WTC11 (cell line): Measurements from ENCODE around the gene FA2H. TPM values are rescaled to one million over a fixed set of nuclear protein-coding genes. Genes with fewer than 3 reads are reported as not detected.
"Not testable (repeated sequence)": the region's sequence is repeated elsewhere in the genome, so short reads cannot be mapped to it uniquely, and the experiment has no call there.

ENCODE experiments used
- ATAC-seq: fragments of 200-7000 bp; cut with Tn5 transposase; 2 replicates; pipeline ENCODE4 v1.10.0; 2021; ENCODE audit warnings: mild to moderate bottlenecking, moderate library complexity
- CTCF ChIA-PET: fragments of 300-600 bp; sonication (Branson Sonifier 250); formaldehyde crosslinking; loops from one replicate; lab custom pipeline; 2021; ENCODE audit warnings: antibody characterized with exemption; lab: Charles Lee
- POLR2A ChIA-PET: fragments of 350-600 bp; sonication (Branson Sonifier 250); formaldehyde crosslinking; loops from one replicate; lab custom pipeline; 2021; ENCODE audit warnings: antibody characterized with exemption; lab: Charles Lee
- DNase-seq: peaks from one replicate; pipeline ENCODE4 v3.0.0; 2021; ENCODE audit warnings: low spot score
- H3K27ac Mint-ChIP-seq: 2 replicates; pipeline ENCODE4 v1.8.0; 2021; ENCODE audit warnings: mixed read lengths
- H3K27me3 Mint-ChIP-seq: 2 replicates; pipeline ENCODE4 v1.8.0; 2021; ENCODE audit warnings: low read depth, mild to moderate bottlenecking, moderate library complexity, mixed read lengths
- H3K36me3 Mint-ChIP-seq: 2 replicates; pipeline ENCODE4 v1.8.0; 2021; ENCODE audit warnings: mixed read lengths
- H3K4me1 Mint-ChIP-seq: 2 replicates; pipeline ENCODE4 v1.8.0; 2022; ENCODE audit warnings: mixed read lengths
- H3K4me3 Mint-ChIP-seq: 2 replicates; pipeline ENCODE4 v1.8.0; 2021; ENCODE audit warnings: mild to moderate bottlenecking, moderate library complexity, mixed read lengths
- H3K9me3 Mint-ChIP-seq: 2 replicates; pipeline ENCODE4 v1.8.0; 2021; ENCODE audit warnings: mixed read lengths
- FOXP1 ChIP-seq: sonication (generic); formaldehyde crosslinking; IDR thresholded peaks from 2 replicates; pipeline ENCODE4 v1.8.0; 2022; ENCODE audit warnings: missing genetic modification reagents, mild to moderate bottlenecking, moderate library complexity, borderline replicate concordance
- GRHL2 ChIP-seq: fragments of 250-450 bp; sonication (Bioruptor Pico); IDR thresholded peaks from 2 replicates; pipeline ENCODE4 v1.8.0; 2022; ENCODE audit warnings: mild to moderate bottlenecking, moderate library complexity; ENCODE audit not compliant: insufficient replicate concordance, severe bottlenecking
- NR2C2 ChIP-seq: sonication (generic); formaldehyde crosslinking; IDR thresholded peaks from 2 replicates; pipeline ENCODE4 v1.8.0; 2022; ENCODE audit warnings: mild to moderate bottlenecking, missing genetic modification reagents
- SMAD3 ChIP-seq: sonication (generic); formaldehyde crosslinking; IDR thresholded peaks from 2 replicates; pipeline ENCODE4 v1.8.0; 2022; ENCODE audit warnings: missing genetic modification reagents, mild to moderate bottlenecking, borderline replicate concordance
- ZBTB21 ChIP-seq: sonication (generic); formaldehyde crosslinking; IDR thresholded peaks from 2 replicates; pipeline ENCODE4 v1.8.1; 2023; ENCODE audit warnings: mild to moderate bottlenecking, missing genetic modification reagents, borderline replicate concordance
- ZNF121 ChIP-seq: sonication (generic); formaldehyde crosslinking; IDR thresholded peaks from 2 replicates; pipeline ENCODE4 v1.8.0; 2023; ENCODE audit warnings: missing genetic modification reagents
- ZNF263 ChIP-seq: sonication (generic); formaldehyde crosslinking; IDR thresholded peaks from 2 replicates; pipeline ENCODE4 v1.8.1; 2022; ENCODE audit warnings: low read depth, mild to moderate bottlenecking, moderate library complexity, missing genetic modification reagents
- total RNA-seq: library from RNA; stranded (reverse); gene quantifications from 3 replicates; pipeline ENCODE4 v1.2.3, GENCODE V29; 2021
- TF ChIP-seq, protein P1 (sequence below): fragments of 200-600 bp; IDR thresholded peaks from 2 replicates; pipeline ENCODE4 v1.8.0; 2022; ENCODE audit warnings: antibody characterized with exemption
- TF ChIP-seq, protein P2 (sequence below): sonication (generic); formaldehyde crosslinking; IDR thresholded peaks from 2 replicates; pipeline ENCODE4 v1.8.0; 2023; ENCODE audit warnings: missing genetic modification reagents, mild to moderate bottlenecking, borderline replicate concordance
- TF ChIP-seq, protein P3 (sequence below): sonication (generic); formaldehyde crosslinking; IDR thresholded peaks from 2 replicates; pipeline ENCODE4 v1.8.1; 2023; ENCODE audit warnings: mild to moderate bottlenecking, missing genetic modification reagents, borderline replicate concordance
- TF ChIP-seq, protein P4 (sequence below): fragments of 250-450 bp; sonication (Bioruptor Pico); IDR thresholded peaks from 2 replicates; pipeline ENCODE4 v1.8.0; 2021; ENCODE audit warnings: mild to moderate bottlenecking

Gene FA2H
- total RNA-seq, 1 experiment from 2014 or later = 10.9 TPM

DNA sequence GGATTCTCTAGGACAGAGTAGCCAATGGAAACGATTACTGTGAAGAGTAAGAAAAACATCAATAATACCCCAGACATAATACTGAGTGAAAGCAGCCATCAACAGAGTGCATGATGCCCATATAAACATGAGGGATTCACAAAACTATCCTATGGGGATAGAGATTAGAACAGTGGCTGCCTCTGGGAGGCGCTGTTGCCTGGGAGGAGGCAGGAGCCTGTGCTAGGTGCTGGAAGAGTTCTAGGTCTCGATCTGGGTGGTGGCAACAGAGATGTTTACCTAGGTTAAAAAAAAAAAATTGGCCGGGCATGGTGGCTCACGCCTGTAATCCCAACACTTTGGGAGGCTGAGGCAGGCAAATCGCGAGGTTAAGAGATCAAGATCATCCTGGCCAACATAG is 7.9 kb downstream of the FA2H start:
- Mint-ChIP-seq H3K9me3 (peaks cover 12% of the 10 kb centered on the region), H3K4me1 (no peaks in the 10 kb centered on the region), H3K27me3 (no peaks in the 10 kb centered on the region), H3K27ac (no peak overlapping the region), H3K36me3 (peaks cover 3% of the 10 kb centered on the region; the same call in 1 of the 2 replicates), H3K4me3 (no peak overlapping the region)
- ChIA-PET POLR2A (no interaction called here), CTCF (interaction anchor here (0.8 to 0.9 kb wide), 2 partner anchors 46 to 99 kb away, joined by 3 to 5 read pairs; no protein-coding TSS in a partner anchor)
- DNase-seq = peak; percentile 61
- TF ChIP-seq, protein P1, sequence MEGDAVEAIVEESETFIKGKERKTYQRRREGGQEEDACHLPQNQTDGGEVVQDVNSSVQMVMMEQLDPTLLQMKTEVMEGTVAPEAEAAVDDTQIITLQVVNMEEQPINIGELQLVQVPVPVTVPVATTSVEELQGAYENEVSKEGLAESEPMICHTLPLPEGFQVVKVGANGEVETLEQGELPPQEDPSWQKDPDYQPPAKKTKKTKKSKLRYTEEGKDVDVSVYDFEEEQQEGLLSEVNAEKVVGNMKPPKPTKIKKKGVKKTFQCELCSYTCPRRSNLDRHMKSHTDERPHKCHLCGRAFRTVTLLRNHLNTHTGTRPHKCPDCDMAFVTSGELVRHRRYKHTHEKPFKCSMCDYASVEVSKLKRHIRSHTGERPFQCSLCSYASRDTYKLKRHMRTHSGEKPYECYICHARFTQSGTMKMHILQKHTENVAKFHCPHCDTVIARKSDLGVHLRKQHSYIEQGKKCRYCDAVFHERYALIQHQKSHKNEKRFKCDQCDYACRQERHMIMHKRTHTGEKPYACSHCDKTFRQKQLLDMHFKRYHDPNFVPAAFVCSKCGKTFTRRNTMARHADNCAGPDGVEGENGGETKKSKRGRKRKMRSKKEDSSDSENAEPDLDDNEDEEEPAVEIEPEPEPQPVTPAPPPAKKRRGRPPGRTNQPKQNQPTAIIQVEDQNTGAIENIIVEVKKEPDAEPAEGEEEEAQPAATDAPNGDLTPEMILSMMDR = peak; percentile 52
- TF ChIP-seq, protein P2, sequence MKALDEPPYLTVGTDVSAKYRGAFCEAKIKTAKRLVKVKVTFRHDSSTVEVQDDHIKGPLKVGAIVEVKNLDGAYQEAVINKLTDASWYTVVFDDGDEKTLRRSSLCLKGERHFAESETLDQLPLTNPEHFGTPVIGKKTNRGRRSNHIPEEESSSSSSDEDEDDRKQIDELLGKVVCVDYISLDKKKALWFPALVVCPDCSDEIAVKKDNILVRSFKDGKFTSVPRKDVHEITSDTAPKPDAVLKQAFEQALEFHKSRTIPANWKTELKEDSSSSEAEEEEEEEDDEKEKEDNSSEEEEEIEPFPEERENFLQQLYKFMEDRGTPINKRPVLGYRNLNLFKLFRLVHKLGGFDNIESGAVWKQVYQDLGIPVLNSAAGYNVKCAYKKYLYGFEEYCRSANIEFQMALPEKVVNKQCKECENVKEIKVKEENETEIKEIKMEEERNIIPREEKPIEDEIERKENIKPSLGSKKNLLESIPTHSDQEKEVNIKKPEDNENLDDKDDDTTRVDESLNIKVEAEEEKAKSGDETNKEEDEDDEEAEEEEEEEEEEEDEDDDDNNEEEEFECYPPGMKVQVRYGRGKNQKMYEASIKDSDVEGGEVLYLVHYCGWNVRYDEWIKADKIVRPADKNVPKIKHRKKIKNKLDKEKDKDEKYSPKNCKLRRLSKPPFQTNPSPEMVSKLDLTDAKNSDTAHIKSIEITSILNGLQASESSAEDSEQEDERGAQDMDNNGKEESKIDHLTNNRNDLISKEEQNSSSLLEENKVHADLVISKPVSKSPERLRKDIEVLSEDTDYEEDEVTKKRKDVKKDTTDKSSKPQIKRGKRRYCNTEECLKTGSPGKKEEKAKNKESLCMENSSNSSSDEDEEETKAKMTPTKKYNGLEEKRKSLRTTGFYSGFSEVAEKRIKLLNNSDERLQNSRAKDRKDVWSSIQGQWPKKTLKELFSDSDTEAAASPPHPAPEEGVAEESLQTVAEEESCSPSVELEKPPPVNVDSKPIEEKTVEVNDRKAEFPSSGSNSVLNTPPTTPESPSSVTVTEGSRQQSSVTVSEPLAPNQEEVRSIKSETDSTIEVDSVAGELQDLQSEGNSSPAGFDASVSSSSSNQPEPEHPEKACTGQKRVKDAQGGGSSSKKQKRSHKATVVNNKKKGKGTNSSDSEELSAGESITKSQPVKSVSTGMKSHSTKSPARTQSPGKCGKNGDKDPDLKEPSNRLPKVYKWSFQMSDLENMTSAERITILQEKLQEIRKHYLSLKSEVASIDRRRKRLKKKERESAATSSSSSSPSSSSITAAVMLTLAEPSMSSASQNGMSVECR (CRISPR knock-in tag) = no peak
- no peak for TF ChIP-seq ZNF263
- TF ChIP-seq SMAD3 = no peak
- peak; percentile 70 for ATAC-seq

DNA sequence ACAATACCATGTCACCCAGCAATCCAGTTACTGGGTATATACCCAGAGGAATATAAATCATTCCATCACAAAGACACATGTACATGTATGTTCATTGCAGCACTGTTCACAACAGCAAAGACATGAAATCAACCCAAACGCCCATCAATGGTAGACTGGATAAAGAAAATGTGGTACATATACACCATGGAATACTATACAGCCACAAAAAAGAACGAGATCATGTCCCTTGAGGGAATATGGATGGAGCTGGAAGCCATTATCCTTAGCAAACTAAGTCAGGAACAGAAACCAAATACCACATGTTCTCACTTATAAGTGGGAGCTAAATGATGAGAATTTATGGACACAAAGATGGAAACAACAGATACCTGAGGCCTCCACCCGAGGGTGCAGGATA is 10.4 kb downstream of the FA2H start:
- DNase-seq, POLR2A ChIA-PET, H3K4me3 Mint-ChIP-seq, H3K36me3 Mint-ChIP-seq, H3K27ac Mint-ChIP-seq, H3K27me3 Mint-ChIP-seq, ATAC-seq, H3K4me1 Mint-ChIP-seq: not testable (repeated sequence)
- peaks cover 12% of the 10 kb centered on the region for H3K9me3 Mint-ChIP-seq
- CTCF ChIA-PET = interaction anchor here (1.8 kb wide), 1 partner anchor 98 kb away, joined by 8 read pairs; no protein-coding TSS in a partner anchor

DNA sequence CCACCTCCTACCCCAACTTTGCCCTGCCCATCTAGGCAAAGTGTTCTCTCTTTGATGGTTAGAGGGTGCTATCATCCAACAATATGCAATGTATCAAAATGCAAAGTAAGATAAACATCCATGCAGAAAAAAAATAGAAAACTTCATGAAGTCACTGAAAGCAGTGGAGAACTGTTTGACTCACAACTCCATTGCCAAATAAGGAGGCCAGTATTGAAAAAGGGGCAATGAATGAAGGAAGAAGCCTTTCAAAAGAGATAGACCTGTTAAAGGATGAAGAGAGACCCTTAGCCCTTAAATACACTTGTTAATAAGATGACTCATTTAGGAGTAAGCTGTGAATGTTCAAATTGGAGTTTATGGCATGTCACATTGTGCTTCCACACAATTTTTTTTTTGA is 13.0 kb downstream of the FA2H start:
- Mint-ChIP-seq H3K4me3 (no peak overlapping the region), H3K27ac (no peak overlapping the region)
- CTCF ChIA-PET = no interaction called here

DNA sequence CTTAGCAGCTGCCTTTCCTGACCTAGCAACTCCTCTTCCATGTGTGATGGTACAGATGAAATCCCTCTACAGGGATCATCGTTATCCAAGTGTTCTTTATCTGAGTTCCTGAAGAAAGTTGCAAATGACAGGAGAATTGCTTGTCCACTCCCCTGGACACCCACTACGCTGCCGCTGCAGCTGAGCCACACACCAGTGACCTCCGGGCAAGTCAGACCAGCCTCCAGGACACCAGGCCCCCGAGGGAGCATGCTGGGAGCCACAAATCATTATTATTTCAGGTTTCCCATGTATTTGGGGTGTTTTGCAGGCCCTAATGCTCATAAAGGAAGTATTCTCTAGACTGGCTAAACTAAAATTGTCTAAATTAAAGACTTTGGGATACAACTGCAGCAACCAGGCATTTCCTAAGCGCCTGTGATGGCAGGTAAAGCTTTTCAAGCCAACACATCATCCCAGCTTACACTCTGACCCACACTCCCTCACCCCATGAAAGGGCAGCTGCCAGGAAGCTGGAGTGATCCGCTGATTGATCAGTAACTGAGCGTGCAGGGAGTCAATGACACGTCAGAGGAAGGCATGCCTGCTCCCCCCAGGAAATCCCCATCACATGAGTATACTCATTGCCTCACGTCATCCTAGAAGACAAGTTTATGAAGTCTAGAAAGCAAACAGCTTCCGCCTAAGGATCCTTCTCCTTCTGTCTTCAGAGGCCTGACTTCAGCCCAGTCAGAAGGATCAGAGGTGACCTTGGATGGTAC is 14.4 kb downstream of the FA2H start:
- Mint-ChIP-seq H3K4me1 (peaks cover 4% of the 10 kb centered on the region; the same call in 1 of the 2 replicates), H3K36me3 (no peaks in the 10 kb centered on the region), H3K27me3 (no peaks in the 10 kb centered on the region), H3K27ac (no peak overlapping the region), H3K9me3 (peaks cover 4% of the 10 kb centered on the region; the same call in 1 of the 2 replicates), H3K4me3 (no peak overlapping the region)
- ChIA-PET CTCF (interaction anchor here (1.0 to 1.2 kb wide), 2 partner anchors 14 to 103 kb away, joined by 3 read pairs; partner anchors contain the start of gene FA2H), POLR2A (no interaction called here)
- ATAC-seq = no peak
- DNase-seq = no peak
- TF ChIP-seq, protein P1 = no peak
- no peak for TF ChIP-seq ZBTB21 (CRISPR knock-in tag)
- TF ChIP-seq, protein P3, sequence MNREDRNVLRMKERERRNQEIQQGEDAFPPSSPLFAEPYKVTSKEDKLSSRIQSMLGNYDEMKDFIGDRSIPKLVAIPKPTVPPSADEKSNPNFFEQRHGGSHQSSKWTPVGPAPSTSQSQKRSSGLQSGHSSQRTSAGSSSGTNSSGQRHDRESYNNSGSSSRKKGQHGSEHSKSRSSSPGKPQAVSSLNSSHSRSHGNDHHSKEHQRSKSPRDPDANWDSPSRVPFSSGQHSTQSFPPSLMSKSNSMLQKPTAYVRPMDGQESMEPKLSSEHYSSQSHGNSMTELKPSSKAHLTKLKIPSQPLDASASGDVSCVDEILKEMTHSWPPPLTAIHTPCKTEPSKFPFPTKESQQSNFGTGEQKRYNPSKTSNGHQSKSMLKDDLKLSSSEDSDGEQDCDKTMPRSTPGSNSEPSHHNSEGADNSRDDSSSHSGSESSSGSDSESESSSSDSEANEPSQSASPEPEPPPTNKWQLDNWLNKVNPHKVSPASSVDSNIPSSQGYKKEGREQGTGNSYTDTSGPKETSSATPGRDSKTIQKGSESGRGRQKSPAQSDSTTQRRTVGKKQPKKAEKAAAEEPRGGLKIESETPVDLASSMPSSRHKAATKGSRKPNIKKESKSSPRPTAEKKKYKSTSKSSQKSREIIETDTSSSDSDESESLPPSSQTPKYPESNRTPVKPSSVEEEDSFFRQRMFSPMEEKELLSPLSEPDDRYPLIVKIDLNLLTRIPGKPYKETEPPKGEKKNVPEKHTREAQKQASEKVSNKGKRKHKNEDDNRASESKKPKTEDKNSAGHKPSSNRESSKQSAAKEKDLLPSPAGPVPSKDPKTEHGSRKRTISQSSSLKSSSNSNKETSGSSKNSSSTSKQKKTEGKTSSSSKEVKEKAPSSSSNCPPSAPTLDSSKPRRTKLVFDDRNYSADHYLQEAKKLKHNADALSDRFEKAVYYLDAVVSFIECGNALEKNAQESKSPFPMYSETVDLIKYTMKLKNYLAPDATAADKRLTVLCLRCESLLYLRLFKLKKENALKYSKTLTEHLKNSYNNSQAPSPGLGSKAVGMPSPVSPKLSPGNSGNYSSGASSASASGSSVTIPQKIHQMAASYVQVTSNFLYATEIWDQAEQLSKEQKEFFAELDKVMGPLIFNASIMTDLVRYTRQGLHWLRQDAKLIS (CRISPR knock-in tag) = no peak

More for the DNA sequence above, 13.0 kb downstream of the FA2H start:
- peaks cover 4% of the 10 kb centered on the region; the same call in 1 of the 2 replicates for H3K9me3 Mint-ChIP-seq
- no peaks in the 10 kb centered on the region for H3K4me1 Mint-ChIP-seq
- H3K27me3 Mint-ChIP-seq = no peaks in the 10 kb centered on the region
- DNase-seq (no peak), ATAC-seq (no peak)
- H3K36me3 Mint-ChIP-seq = no peaks in the 10 kb centered on the region
- POLR2A ChIA-PET = no interaction called here
- TF ChIP-seq GRHL2 (CRISPR knock-in tag) (no peak), NR2C2 (CRISPR knock-in tag) (no peak), ZNF121 (CRISPR knock-in tag) (no peak), FOXP1 (no peak)
- TF ChIP-seq, protein P4, sequence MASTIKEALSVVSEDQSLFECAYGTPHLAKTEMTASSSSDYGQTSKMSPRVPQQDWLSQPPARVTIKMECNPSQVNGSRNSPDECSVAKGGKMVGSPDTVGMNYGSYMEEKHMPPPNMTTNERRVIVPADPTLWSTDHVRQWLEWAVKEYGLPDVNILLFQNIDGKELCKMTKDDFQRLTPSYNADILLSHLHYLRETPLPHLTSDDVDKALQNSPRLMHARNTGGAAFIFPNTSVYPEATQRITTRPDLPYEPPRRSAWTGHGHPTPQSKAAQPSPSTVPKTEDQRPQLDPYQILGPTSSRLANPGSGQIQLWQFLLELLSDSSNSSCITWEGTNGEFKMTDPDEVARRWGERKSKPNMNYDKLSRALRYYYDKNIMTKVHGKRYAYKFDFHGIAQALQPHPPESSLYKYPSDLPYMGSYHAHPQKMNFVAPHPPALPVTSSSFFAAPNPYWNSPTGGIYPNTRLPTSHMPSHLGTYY (CRISPR knock-in tag) = no peak
